GM10266 (cell line): ENCODE data around the gene TCF7L2.
"Not testable (repeated sequence)": the region's sequence is repeated elsewhere in the genome, so short reads cannot be mapped to it uniquely, and the experiment has no call there.

Experiments
- DNase-seq: peaks from one replicate; pipeline ENCODE4 v3.0.0; 2012; ENCODE audit errors: extremely low spot score
- TF ChIP-seq, protein P1 (sequence below): IDR thresholded peaks from 2 replicates; pipeline ENCODE4 v1.5.1; 2012; ENCODE audit warnings: mild to moderate bottlenecking, low read depth; ENCODE audit not compliant: control insufficient read depth, insufficient read depth; ENCODE audit errors: missing control alignments

TCF7L2 gene

GRCh38 chr10:113108194-113108835, 158.3 kb downstream of the TCF7L2 start:
- DNase-seq = no peak
- TF ChIP-seq, protein P1, sequence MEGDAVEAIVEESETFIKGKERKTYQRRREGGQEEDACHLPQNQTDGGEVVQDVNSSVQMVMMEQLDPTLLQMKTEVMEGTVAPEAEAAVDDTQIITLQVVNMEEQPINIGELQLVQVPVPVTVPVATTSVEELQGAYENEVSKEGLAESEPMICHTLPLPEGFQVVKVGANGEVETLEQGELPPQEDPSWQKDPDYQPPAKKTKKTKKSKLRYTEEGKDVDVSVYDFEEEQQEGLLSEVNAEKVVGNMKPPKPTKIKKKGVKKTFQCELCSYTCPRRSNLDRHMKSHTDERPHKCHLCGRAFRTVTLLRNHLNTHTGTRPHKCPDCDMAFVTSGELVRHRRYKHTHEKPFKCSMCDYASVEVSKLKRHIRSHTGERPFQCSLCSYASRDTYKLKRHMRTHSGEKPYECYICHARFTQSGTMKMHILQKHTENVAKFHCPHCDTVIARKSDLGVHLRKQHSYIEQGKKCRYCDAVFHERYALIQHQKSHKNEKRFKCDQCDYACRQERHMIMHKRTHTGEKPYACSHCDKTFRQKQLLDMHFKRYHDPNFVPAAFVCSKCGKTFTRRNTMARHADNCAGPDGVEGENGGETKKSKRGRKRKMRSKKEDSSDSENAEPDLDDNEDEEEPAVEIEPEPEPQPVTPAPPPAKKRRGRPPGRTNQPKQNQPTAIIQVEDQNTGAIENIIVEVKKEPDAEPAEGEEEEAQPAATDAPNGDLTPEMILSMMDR = peak; percentile 43

GRCh38 chr10:113108948-113109347, 158.9 kb downstream of the TCF7L2 start:
- no peak for DNase-seq
- TF ChIP-seq, protein P1 = no peak

GRCh38 chr10:113109482-113109881, 159.4 kb downstream of the TCF7L2 start:
- DNase-seq = not testable (repeated sequence)

DNA sequence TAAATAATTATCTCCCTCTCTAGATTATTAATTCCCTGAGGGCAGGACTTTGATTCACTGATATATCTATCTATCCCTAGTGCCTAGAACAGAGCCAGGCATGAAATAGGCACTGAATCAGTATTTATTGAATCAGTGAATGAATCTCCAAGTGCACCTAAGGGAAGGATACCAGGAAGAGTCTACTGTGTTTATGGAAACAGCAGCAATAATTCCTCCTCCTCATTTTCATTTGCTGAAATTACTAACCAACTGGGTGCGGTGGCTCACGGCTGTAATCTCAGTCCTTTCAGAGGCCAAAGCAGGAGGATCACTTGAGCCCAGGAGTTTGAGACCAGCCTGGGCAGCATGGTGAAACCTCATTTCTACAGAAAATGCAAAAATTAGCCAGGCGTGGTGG, 161.2 kb downstream of the TCF7L2 start:
- TF ChIP-seq, protein P1 = no peak

DNA sequence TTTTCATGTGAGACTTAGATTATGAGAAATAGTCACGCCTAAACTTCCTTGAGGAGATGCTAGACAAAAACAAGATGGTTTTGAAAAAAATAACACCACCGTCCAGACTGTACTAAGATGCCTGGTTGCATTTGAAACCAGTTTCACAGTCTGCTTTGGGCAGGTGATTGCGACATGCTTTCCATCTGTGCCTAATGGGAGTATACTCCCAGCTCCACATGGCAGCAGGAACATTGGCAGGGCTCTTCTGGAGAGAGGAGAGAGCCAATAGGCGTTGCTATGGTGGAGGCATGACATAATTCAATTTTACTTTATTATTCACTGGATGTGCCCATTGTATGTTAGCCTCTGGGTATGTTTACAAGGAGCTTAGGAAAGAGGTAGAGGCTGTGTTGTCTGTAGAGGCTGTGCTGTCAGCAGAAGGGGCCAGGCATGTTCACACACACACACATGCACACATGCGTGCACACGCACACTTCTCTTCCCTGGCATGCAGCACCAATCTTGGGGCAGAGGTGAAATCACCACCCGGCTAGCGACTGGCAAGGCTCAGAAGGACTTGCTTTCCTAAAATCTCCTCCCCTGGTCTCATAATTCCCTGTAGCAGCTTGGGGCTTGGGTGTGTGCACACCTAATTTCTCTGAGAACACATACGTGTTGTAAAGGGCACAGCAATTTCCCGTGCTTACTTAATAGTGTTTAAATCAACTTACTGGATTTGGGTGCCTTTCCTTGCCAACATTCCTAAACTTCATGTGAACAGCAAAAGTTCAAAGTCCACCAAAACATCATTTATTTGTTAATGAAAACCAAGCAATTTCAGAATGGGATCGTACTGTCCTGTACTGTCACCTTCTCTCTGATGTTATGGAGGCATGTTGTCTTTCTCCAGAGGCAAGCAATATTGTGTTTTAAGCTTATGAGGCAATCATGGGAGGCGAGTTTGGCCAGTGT, 162.1 kb downstream of the TCF7L2 start:
- DNase-seq = no peak
- TF ChIP-seq, protein P1 = no peak

More for the DNA sequence above, 161.2 kb downstream of the TCF7L2 start:
- no peak for DNase-seq

- TF ChIP-seq, protein P1 = no peak
- DNase-seq = no peak
These were observed 163.2 kb downstream of the TCF7L2 start for GRCh38 chr10:113113241-113113640.

- no peak for DNase-seq
- TF ChIP-seq, protein P1 = no peak
These were observed 163.9 kb downstream of the TCF7L2 start for GRCh38 chr10:113113918-113114317.

DNA sequence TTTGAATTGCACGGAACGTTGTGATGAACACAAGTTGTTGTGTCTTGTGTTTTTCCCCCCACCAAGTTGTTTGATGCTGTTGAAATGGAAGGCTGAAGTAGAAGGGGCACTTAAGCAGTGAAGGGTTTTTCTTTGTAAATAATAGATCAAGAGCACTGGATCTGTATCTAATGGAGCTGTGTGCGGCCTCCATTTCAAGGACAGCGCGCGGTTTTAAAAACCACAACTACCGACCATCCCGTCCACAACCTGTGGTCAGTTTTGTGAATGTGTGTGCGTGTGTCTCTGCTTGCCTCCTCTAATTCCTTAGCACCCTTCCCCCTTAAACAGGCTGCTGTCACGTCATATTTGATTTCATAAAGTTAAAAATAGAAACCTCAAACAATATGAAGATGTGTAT, 165.5 kb downstream of the TCF7L2 start:
- DNase-seq = no peak
- TF ChIP-seq, protein P1 = no peak
